ENCODE results near the gene MTUS2. TPM values are rescaled to one million over a fixed set of nuclear protein-coding genes. Genes with fewer than 3 reads are reported as not detected.

The MTUS2 gene
- total RNA-seq, 2 donors from 2014 or later = 0.11 TPM; not detected in 1

- no peaks in the 10 kb centered on the region for H3K4me1 Mint-ChIP-seq
- H3K4me3 Mint-ChIP-seq = no peak overlapping the region
- ATAC-seq (replicated peaks) = no peak
- no peak overlapping the region for H3K27ac Mint-ChIP-seq
- no peaks in the 10 kb centered on the region for H3K9me3 Mint-ChIP-seq
- no peaks in the 10 kb centered on the region for H3K36me3 Mint-ChIP-seq (ENCODE audit: low read depth)
- H3K27me3 Mint-ChIP-seq = no peaks in the 10 kb centered on the region
These were observed 663.1 kb downstream of the MTUS2 start for GRCh38 chr13:29483211-29483610.

DNA sequence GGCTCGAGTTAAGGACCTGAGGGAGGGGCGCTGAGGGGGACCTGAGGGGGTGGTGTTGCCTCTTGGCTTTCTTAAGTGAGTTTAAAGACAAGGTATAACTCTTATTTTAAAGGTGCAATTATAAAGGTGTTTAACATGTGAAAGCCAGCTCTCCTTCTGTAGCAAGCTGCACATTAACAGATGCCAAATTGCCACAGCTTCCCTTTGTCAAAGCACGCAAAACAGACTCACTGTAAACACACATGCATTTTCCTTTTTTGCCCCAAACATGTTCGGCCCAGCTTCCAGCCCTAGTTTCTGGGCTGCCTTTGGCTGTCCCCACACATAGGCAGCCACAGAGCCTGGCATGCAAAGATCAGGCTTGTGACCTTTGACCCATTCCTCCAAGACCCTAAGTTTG is 663.5 kb downstream of the MTUS2 start:
- Mint-ChIP-seq H3K27me3 (no peaks in the 10 kb centered on the region), H3K27ac (no peak overlapping the region), H3K4me3 (no peak overlapping the region), H3K4me1 (no peaks in the 10 kb centered on the region), H3K36me3 (ENCODE audit: low read depth) (no peaks in the 10 kb centered on the region), H3K9me3 (no peaks in the 10 kb centered on the region)
- no peak for ATAC-seq (replicated peaks)

- Mint-ChIP-seq H3K4me1 (no peaks in the 10 kb centered on the region), H3K36me3 (ENCODE audit: low read depth) (no peaks in the 10 kb centered on the region), H3K4me3 (no peak overlapping the region), H3K27ac (no peak overlapping the region), H3K9me3 (no peaks in the 10 kb centered on the region), H3K27me3 (no peaks in the 10 kb centered on the region)
- ATAC-seq (replicated peaks) = no peak
These were observed 664.1 kb downstream of the MTUS2 start for GRCh38 chr13:29484236-29484635.

GRCh38 chr13:29484796-29485195 is 664.7 kb downstream of the MTUS2 start:
- Mint-ChIP-seq H3K27ac (no peak overlapping the region), H3K36me3 (ENCODE audit: low read depth) (no peaks in the 10 kb centered on the region), H3K4me3 (no peak overlapping the region), H3K4me1 (no peaks in the 10 kb centered on the region), H3K9me3 (no peaks in the 10 kb centered on the region), H3K27me3 (no peaks in the 10 kb centered on the region)
- ATAC-seq (replicated peaks) = no peak

- Mint-ChIP-seq H3K4me3 (no peak overlapping the region), H3K36me3 (ENCODE audit: low read depth) (no peaks in the 10 kb centered on the region), H3K27me3 (no peaks in the 10 kb centered on the region), H3K27ac (no peak overlapping the region), H3K9me3 (no peaks in the 10 kb centered on the region), H3K4me1 (no peaks in the 10 kb centered on the region)
- ATAC-seq (replicated peaks) = no peak
These were observed 666.4 kb downstream of the MTUS2 start for GRCh38 chr13:29486551-29486950.

- Mint-ChIP-seq H3K27ac (no peak overlapping the region), H3K9me3 (no peaks in the 10 kb centered on the region), H3K4me1 (no peaks in the 10 kb centered on the region), H3K27me3 (no peaks in the 10 kb centered on the region), H3K36me3 (ENCODE audit: low read depth) (no peaks in the 10 kb centered on the region), H3K4me3 (no peak overlapping the region)
- no peak for ATAC-seq (replicated peaks)
These were observed 667.6 kb downstream of the MTUS2 start for GRCh38 chr13:29487466-29488454.

GRCh38 chr13:29489650-29490560 is 669.8 kb downstream of the MTUS2 start:
- no peaks in the 10 kb centered on the region for H3K36me3 Mint-ChIP-seq (ENCODE audit: low read depth)
- ATAC-seq (replicated peaks) = no peak
- no peak overlapping the region for H3K27ac Mint-ChIP-seq
- no peaks in the 10 kb centered on the region for H3K9me3 Mint-ChIP-seq
- no peak overlapping the region for H3K4me3 Mint-ChIP-seq
- H3K27me3 Mint-ChIP-seq = no peaks in the 10 kb centered on the region
- no peaks in the 10 kb centered on the region for H3K4me1 Mint-ChIP-seq

DNA sequence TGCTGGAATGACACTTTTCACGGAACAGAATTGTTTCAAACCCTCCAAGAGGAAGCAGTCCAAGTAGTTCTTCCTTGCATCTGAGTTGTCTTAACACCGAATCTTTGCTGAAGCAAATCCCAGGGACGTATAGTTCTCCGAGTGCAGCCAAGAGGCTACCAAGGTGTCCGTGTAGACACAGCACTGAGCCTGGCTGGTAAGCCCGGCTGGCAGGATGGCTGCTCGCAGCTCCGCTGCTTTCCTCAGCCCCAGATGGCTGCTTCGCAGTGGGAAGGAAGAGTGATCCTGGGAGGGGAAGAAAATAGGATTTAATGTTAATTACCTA is 670.4 kb downstream of the MTUS2 start:
- no peak for ATAC-seq (replicated peaks)
- Mint-ChIP-seq H3K27me3 (no peaks in the 10 kb centered on the region), H3K27ac (no peak overlapping the region), H3K4me1 (no peaks in the 10 kb centered on the region), H3K9me3 (no peaks in the 10 kb centered on the region), H3K36me3 (ENCODE audit: low read depth) (no peaks in the 10 kb centered on the region), H3K4me3 (no peak overlapping the region)

- H3K9me3 Mint-ChIP-seq = no peaks in the 10 kb centered on the region
- H3K4me3 Mint-ChIP-seq = no peak overlapping the region
- no peaks in the 10 kb centered on the region for H3K36me3 Mint-ChIP-seq (ENCODE audit: low read depth)
- no peak overlapping the region for H3K27ac Mint-ChIP-seq
- H3K4me1 Mint-ChIP-seq = peaks cover 4% of the 10 kb centered on the region
- H3K27me3 Mint-ChIP-seq = peaks cover 2% of the 10 kb centered on the region
- no peak for ATAC-seq (replicated peaks)
These were observed 671.1 kb downstream of the MTUS2 start for GRCh38 chr13:29491248-29491647.

DNA sequence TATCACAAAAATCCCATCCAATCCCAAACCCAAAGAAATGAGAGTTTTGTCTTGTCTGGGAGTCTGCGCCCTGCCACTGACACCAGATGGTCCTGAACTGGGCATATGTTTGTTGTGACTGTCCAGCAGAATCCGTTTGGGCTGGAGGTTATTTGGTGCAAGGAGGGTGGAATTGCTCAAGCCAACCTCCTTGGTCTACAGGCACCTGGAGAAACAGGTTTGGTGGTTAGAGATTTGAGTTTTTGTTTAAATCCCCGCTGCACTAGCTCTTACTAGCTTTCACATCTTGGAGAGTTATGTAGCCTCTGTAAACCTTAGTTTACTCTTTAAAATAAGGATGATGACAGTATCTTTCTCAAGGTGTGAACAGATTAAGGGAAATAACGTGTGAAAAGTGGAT is 673.7 kb downstream of the MTUS2 start:
- peaks cover 6% of the 10 kb centered on the region for H3K4me1 Mint-ChIP-seq
- no peaks in the 10 kb centered on the region for H3K36me3 Mint-ChIP-seq (ENCODE audit: low read depth)
- ATAC-seq (replicated peaks) = no peak
- peaks cover 8% of the 10 kb centered on the region for H3K27me3 Mint-ChIP-seq
- no peak overlapping the region for H3K27ac Mint-ChIP-seq
- H3K4me3 Mint-ChIP-seq = no peak overlapping the region
- no peaks in the 10 kb centered on the region for H3K9me3 Mint-ChIP-seq

- Mint-ChIP-seq H3K9me3 (no peaks in the 10 kb centered on the region), H3K36me3 (ENCODE audit: low read depth) (no peaks in the 10 kb centered on the region), H3K27ac (no peak overlapping the region), H3K4me3 (no peak overlapping the region), H3K4me1 (peaks cover 6% of the 10 kb centered on the region), H3K27me3 (peaks cover 8% of the 10 kb centered on the region)
- ATAC-seq (replicated peaks) = no peak
These were observed 674.4 kb downstream of the MTUS2 start for GRCh38 chr13:29494520-29494919.

GRCh38 chr13:29496241-29496712 is 676.1 kb downstream of the MTUS2 start:
- H3K4me1 Mint-ChIP-seq = peaks cover 6% of the 10 kb centered on the region
- no peak overlapping the region for H3K4me3 Mint-ChIP-seq
- H3K27ac Mint-ChIP-seq = no peak overlapping the region
- no peaks in the 10 kb centered on the region for H3K9me3 Mint-ChIP-seq
- H3K27me3 Mint-ChIP-seq = peaks cover 8% of the 10 kb centered on the region
- ATAC-seq (replicated peaks) = peak; percentile 23
- no peaks in the 10 kb centered on the region for H3K36me3 Mint-ChIP-seq (ENCODE audit: low read depth)

GRCh38 chr13:29497137-29497654 is 677.1 kb downstream of the MTUS2 start:
- Mint-ChIP-seq H3K4me1 (peaks cover 6% of the 10 kb centered on the region), H3K27ac (no peak overlapping the region), H3K9me3 (no peaks in the 10 kb centered on the region), H3K4me3 (no peak overlapping the region), H3K27me3 (peaks cover 8% of the 10 kb centered on the region), H3K36me3 (ENCODE audit: low read depth) (no peaks in the 10 kb centered on the region)
- ATAC-seq (replicated peaks) = no peak

DNA sequence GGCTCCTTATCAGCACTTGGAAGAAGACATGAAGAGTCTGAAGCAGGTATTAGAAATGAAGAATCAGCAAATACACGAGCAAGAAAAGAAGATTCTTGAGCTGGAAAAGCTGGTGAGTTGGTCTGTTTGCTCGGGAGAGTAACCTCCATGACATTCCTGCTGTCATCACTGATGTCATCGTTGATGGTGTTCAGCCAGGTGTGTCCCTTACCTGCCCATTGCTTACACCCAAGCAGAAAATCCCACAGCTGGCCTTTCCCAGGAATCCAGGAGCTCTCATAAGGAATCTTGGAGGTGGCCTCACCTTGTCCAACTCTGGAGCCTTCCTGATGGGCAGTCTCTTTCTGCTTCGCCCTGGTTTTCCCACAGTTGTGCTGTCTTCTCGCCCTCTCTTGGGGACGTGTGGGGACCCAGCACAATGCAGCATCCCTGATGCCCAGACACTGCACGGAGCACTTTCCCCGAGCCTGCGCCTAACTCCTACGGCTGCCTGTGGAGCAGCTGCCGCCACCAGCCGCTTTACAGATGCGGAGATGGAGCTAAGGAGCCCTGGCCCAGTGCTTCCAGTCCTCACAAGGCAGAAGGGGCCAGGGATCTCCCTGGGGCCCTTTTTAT is 678.4 kb downstream of the MTUS2 start:
- Mint-ChIP-seq H3K36me3 (ENCODE audit: low read depth) (no peaks in the 10 kb centered on the region), H3K4me1 (peaks cover 6% of the 10 kb centered on the region), H3K27ac (no peak overlapping the region), H3K9me3 (no peaks in the 10 kb centered on the region), H3K4me3 (no peak overlapping the region), H3K27me3 (peaks cover 8% of the 10 kb centered on the region)
- no peak for ATAC-seq (replicated peaks)
